ENCODE measurements around the gene ZNF497.

Gene ZNF497

DNA sequence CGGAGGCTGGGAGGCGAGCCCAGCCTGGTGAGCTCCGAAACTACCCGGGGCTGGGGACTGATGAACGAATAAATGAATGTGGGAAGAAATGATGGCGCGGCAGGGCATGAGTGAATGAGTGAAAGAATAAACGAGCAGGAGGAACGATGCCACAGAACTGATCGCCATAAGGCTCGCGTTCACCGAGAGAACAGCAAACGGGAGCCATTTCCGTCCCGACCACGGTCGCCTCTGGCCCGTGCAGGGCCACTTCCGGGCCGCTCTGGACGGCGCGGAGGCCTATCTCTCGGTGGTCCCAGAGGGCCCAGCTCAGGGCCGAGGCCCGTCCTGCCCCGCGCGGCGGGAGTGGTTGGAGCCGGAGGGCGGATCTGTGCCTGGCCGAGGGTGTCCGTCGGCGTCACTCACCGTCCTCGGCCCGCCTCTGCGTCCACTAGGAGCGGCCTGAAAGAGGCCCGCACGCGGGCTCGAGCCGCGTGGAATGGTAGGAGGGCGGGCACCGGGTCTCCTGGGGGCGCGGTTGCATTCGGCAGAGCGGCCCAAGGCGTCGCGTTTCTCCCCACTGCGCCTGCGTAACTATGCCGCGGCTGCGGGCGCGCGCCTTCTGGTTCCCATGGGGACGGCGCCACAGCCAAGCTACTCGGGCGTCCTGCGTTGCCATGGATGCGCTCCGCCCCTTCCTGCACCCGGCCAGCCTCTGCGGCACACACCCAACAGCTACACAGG is at the start of gene ZNF497:
TSS of gene ZNF497 (minus strand) at position 480 of the 723 bp plus-strand sequence. CDS start 5,116 bp downstream, outside the sequence.
- peak; percentile 99 for DNase-seq

DNA sequence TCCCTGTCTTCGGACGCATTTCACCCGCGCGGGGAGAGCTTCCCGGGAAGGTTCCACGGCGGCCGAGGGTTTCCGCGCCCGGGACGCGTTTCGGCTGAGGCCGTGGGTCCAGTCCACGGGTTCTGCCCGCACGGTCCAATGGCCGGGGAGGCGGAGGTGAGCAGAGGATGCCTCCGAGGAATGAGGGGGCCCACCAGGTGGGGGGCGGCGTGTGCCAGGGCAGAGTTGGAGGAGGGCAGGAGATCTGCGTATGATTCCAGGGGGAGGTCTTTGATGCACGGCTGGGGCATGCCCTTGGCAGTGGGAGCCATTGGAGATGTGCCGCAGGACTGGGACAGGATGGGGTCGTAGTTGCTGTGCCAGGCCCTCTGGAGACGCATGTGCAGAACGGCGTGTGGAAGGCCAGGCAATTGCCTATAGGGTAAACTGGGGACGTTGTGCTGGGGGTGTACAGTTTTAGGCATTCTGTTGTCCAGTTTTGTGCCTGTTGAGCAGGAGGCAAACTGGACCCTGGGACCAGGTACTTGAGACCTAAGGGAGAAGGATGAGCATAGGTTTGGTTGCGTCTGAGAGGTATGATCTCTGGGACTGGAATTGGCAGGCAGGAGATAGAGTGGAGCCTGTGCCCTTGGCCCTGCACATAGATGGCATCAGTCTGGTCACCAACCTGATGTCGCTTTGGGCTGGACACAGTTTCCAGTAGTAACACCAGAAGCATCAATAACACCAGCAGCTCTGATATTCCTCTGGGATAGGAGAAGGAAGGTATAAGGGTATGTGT is 46.6 kb upstream of the ZNF497 start:
- DNase-seq, result peak; percentile 41

DNA sequence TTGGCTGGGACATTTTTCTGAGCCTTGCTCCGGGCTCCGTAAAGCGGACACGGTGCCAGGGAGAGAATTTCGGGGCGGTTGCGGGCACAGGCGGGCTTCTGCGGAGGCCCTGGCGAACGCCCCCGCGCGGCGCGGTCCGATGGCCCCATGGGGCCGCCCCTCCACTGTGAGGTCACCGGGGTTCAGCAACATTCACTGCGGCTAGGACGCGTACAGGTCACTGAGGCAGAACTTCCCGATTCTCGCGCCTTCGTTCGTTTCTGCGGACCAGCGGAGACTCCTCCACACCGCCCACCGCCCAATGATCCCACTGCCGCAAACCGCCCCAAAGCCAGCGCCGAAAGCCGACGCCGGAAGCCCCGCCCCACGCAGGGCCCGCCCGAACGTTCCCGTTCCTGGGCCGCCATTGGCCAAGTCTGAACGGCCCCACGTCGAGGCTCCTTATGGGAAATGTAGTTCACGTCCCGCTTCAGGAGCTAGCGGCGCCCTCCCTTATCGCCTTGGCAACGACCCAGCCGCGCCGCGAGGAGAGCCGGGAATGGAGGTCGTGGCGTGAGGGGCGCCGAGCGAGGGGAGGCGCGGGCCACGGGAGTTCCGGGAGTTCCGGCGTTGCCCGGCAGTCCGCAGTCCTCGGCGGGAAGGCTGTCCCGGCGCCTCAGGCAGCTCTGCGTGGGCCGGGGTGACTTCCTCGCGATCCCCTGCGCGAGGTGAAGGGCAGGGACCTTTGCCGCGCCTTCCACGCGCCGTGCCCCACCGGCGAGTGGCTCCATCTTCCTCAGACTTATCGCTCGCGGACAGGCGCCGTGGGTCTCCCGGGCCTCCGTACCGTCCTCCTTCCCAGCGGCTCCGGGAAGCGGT is 45.8 kb upstream of the ZNF497 start, which contains the start of gene ZNF584:
TSS of gene ZNF584 (plus strand) at position 498 of the 858 bp plus-strand sequence. CDS start 499 bp downstream, outside the sequence.
- DNase-seq, result peak; percentile 99

DNA sequence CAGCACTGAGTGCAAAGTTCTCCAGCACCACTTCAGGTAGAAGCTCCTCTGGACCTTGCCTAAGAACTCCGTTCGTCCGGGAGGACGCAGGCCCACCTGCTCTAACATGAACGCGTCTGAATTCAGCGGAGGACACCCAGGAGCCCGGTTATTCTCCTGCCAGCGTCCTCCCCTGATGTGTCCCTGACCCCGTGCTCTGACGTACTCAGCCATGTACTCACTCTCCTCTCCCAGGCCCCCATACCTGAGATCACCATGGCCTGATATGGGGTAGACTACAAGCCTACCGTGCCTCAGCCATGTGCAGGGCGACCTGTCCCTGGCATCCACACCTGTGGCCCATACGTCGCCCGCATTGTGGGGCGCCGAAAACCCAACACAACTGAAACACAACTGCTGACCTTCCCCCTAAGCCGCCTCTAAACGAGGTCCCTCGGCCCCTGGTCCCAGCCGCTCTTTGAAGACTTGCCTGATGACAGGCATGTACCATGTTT is 45.2 kb upstream of the ZNF497 start:
- peak; percentile 63 for DNase-seq

DNA sequence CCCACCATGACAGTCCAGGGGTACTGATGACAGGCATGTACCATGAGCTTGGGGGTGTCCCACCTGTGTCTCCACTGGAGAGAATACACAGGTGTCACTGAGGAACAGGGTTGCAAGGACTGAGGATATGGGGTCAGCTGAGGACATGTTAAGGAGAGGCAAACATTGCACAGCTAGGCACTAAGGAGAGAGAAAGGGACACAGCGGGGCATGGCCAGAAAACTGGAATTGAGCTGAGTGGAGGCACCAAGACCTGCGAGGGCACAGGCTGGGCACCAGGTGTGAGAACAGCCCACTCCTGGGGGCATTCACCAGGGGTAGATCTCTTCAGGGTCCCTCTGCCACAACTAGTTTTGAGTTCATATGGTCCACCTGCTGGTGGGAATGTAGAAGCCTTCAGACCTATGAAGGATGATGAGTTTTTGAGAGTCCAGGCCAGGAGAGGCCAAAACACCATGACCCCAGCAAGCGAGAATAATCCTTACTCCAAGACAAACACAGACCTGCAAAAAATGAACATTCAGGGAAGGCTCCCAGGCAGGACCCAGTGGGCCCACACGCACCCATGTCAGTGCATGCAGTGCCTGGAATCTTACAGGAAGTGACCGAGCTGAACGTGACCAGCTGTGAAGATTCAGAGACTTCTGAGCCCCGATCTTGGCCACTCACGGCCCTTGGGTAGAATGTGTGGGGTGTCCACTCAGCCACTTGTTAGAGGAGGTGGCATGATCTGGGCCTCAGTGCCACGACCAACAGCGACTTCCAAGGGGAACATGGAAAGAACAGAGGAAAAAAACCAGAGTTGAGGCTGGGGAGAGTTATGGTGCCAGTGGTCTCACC is 44.5 kb upstream of the ZNF497 start:
- DNase-seq, result peak; percentile 63

DNA sequence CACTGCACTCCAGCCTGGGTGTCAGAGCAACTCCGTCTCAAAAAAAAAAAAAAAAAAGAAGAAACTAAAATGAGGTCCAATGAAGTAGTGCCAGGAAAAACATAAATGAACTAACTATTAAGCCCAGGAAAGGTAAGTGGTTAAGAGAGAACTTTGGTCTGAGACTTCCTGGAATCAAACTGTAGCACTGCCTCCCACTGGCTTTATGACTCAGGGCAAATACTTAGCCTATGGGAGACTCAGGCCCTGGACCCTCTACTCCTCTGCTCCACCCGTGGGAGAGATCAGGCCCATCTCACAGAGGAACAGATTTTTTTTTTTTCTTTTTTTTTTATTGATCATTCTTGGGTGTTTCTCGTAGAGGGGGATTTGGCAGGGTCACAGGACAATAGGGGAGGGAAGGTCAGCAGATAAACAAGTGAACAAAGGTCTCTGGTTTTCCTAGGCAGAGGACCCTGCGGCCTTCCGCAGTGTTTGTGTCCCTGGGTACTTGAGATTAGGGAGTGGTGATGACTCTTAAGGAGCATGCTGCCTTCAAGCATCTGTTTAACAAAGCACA is 41.4 kb upstream of the ZNF497 start:
- peak; percentile 61 for DNase-seq

DNA sequence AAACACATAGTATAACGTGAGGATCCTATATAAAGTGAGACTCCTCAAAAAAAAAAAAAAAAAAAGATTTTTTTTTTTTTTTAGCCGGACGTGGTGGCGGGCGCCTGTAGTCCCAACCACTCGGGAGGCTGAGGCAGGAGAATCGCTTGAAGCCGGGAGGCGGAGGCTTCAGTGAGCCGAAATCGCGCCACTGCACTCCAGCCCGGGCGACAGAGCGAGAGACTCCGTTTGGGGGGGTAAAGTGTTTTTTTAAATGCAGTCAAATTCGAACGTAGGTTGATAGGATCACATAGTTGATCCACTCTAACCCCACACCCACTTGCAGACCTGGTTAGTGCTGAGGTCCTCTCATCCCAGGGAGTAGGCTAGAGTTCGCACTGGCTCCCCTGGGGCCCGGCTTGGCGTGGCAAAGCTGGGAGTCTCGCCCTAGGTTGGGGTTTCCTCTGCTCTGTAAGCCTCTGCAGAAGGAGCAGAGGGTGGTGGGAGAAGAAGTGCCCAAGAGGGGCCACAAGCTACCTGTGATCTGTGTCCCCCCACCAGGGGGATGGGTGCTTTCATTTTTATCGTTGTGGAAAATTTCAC is 39.4 kb upstream of the ZNF497 start:
- DNase-seq, result no peak

DNA sequence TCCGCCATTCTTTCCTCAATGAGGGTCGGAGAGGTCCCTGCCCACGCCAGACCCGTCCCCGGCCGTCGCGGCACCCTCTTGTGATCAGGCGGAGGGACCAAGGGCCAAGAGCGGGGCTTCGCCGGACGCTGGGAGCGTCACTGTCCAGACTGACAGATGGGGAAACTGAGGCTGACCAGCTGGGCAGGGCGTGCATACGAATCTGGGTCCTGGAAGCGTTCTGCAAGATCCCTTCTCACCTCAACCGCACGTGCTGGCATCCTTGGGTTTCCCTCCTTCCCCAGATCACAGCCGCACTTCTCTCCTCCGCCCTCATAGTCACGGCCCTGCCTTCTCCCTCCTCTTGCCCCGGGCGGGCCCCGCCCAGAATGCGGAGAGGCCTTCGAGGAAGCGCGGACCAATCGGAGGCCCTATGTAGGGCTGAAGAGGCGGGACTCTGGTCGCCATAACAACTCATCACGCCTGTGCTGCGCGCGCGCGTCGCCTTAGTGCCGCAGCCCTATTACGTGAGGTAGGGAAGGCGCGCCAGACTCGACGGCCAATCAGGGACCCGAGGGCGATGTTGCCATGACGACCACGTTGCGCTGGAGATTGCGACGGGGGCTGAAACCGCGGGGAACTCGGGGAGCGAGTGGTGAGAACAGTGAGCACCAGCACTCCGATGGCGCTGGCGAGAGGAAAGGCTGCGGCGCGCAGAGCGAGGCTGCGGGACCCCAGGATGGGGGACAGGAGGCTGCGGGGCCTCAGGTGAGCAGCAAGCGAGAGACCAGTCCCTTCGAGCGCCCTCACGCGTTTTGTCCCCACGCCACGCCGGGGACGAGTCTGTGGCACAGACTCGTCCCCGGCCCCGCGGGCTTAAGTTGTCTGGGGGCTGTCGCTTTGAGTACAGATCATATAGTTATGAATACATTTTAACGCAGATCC is 38.6 kb upstream of the ZNF497 start:
- DNase-seq, result peak; percentile 100

DNA sequence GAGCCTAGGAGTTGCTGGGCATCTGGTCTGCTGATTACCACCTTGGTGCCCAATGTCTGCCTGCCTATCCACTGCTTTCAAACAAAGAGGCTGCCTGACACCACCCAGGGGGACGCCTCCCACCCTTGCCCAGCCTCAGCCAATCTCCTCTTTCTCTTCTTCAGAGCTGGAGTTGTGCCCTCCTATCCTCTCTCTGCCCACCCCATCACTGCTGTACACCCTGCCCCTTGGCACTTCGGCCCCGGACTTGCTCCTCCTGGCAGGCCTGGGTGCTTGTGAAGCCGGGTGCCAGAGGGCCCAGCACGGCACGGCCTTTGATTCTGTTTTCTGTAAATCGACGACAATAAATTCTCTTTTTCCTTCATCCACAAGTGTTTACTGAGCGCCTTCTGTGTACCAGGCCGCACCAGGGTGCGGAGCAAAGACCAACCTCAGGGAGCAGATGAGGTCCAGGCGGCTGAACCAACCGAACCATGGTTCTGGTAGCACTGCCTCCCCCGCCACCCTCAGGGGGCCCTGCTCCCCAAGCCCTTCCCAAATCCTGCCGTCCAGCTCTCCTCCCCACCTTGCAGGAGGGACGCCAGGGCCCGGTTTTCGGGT is 37.9 kb upstream of the ZNF497 start:
- DNase-seq, result no peak

DNA sequence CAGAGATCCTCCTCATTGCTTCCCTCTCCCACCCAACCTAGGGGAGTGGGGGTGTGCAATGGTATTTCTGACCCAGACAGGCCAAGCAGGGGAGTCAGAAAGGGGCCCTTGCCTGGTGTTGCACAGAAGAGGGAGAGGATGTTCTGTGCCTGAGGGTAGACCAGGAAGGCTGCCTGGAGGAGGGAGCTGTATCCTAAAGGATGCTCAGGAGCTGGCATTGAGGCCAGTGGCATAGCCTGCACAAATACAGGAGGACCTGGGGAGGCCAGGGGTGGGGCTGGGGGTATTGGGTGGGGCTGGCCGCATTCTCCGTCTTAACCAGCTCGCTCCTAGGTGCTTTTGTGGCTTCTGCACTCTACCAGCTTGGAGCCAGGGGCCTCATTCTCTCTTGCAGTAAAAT is 37.4 kb upstream of the ZNF497 start:
- DNase-seq, result no peak

DNA sequence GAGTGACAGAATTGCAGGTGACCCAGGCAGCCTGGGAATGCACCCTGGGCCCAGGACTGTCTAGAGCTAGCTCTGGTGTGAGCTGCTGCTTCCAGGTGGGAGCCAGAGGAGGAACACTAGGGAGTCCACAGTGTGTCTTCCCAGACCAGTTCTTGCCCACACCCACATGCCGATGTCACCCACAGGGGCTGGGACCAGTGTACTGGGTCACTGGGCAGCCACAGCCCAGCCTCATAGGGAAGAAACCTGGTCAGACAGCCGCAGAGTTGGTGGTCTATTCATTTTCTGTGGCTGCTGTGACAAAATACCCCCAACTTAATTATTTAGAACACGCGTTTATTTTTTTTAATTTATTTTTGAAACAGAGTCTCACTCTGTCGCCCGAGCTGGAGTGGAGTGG is 36.0 kb upstream of the ZNF497 start:
- DNase-seq, result no peak

DNA sequence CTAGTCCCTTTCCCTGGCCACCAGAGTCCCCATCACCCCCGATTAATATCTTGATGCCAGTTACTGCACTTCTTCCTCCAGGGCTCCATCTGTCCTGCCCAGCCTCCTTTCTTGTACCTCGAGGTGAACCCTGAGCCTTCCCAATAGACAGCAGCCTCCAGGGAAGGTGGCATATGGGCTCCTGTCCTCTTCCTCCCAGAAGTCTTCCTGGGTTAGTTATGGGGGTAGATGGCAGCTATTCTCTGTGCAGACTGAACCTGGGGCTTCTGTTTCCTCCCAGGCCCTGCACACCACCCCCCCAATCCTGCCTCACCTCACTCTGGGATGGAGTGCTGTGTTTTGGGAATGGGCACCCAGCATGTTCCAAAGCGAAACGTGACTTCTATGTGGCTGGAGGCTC is 35.5 kb upstream of the ZNF497 start:
- no peak for DNase-seq

DNA sequence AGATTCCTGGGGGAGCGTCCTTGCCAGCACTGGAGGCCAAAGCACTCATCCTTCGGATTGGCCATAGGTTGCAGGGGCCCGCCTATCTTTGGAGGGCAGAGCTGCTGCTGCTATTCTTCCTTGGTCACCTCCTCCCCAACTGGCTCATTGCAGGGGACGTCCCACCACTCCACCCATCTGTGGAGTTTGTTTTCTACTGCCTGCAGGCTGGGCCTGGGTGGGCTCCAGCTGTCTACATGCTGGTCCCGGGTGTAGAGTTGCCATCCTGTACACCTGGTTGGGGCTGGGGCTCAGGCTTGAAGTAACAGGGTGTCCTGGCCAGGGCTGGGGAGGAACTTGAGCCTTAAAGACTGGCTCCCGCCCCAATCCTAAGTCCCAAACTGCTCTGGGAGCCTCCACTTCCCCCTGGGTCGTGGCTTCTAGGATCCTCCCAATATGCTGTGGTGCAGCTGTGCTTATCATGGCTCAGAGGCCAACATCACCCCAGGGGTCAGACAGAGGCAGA is 35.0 kb upstream of the ZNF497 start:
- DNase-seq, result no peak

DNA sequence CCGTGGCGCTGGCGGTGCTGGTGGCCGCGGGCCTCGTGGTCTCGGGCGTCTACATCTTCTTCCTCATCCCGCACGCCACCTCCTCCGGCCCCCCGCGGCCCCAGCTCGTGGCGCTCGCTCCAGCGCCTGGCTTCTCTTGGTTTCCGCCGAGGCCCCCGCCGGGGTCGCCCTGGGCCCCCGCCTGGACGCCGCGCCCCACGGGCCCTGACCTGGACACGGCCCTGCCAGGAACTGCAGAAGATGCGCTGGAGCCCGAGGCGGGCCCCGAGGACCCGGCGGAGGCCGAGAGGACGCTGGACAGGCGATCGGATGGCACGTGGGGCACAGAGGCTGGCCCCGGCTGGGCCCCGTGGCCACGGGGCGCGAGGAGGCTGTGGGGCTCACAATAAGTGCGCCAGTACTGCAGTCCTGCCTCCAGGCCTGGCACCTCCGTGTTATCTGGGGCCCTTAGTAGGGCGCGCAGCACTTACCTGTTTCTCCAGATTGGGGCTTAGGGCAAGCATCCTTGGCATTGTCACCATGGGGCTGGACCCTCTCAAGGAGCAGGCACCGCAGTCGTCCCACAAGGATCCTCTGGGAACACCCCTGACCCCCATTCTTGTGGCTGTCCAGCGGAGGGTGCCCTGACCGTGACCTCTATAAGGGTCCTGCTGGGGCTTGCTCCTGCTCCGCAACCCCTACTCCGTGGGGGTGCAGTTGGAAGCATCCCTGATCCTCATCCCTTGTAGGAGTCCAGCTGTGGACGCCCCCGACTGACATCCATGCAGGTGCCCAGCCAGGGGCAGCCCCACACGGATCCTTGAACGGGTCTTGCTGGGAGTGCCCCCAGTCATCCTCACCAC is 34.4 kb upstream of the ZNF497 start:
- no peak for DNase-seq

DNA sequence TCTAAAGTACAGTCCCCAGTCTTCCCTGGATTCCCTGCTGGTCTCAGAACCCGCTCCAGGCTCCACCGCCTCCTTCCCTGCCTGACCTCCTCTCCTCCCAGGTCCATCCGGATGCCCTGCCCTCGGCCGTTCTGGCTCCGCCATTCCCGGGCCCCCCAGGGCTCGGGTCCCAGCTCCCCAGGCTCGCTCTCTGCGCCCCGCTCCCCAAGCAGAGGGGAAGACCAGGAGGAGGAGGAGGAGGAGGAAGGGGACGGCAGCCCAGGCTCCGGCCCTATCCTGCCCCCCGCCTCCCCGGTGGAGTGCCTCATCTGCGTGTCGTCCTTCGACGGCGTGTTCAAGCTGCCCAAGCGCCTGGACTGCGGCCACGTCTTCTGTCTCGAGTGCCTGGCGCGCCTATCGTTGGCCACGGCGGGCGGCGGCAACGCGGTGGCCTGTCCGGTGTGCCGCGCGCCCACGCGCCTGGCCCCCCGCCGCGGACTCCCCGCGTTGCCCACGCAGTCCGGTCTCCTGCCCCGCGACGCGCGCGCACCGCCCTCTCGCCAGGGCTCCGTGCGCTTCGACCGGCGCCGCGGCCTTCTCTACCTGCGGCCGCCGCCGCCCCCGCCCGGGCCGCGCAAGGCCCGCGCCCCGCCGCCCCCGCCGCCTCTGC is 33.6 kb upstream of the ZNF497 start:
- no peak for DNase-seq

DNA sequence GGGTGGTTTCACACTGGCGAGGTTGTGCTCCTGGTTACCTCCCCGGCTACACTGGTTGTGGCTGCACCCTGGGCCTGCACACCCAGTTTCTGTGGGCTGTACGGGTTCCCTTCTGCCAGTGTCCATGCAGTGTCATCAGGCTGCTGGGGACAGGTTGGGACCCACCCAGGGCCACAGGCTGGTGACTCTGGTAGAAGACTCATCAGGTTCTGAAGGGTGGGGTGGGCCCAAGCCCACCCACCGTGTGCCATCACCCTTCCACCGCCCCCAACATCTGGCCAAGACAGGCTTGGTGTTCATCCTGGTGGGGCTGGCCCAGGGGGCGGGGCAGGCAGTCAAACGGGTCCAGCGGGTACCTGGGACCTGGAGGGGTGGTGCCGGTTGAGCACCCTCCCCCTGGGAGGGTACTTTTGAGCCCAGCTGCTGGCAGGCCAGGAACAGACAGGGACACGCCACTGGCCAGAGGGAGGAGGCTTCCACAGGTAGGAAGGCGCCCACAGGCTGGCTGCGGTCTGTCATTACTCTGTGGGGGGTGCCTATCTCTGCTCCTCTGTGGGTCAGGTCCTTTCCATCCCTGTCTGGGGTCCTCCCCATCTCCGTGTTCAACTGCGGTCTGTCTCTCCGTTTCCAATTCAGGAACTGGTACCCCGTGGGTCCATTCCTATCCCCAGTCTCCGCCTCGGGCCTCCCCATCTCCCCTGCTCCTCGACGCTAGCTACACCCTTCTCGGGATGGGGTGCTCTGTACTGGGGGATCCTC is 32.8 kb upstream of the ZNF497 start, which contains the start of gene RNF225:
TSS of gene RNF225 (plus strand) at position 437 of the 759 bp plus-strand sequence. CDS start 434 bp downstream, outside the sequence.
- no peak for DNase-seq

DNA sequence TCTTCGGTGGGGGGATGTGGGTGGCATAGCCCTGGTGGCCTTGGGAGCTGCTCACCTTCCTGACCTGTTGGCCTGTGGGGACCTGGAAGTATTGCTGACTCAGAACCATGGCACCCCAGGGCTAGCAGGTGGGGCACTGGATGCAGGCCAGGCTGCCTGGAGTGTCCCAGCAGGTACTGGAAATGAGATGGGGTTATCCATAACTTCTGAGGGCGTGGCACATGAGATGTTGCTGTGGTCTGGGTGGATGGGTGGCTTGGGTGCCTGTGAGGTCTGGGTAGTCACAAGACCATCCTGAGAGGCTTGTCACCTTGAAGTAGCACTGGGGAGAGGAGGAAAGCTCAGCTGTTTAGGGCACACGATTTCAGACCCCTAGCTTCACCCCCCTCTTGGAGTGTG is 32.3 kb upstream of the ZNF497 start:
- DNase-seq, result no peak

All from OCI-M1 (cell line).